Gastrocnemius medialis (tissue), 4 donors: ENCODE data around the gene PTPN13.

Experiments used
- CTCF ChIP-seq, 5 experiments: fragments of 450-650 bp in 3 of 5; fragments of 200-600 bp in 2 of 5; sonication (generic) in 2 of 5; IDR thresholded peaks in 4 of 5; conservative IDR thresholded peaks in 1 of 5; 1 replicate in 4 of 5; 2 replicates in 1 of 5; pipeline ENCODE4 v1.5.1; 2016 to 2019; ENCODE audit warnings: antibody characterized with exemption in 5 of 5, mild to moderate bottlenecking in 3 of 5, moderate library complexity in 3 of 5
- POLR2A ChIP-seq, 2 donors: fragments of 450-650 bp; IDR thresholded peaks; one replicate each; pipeline ENCODE4 v1.6.1; 2017; ENCODE audit warnings: antibody characterized with exemption in 2 of 2, mild to moderate bottlenecking in 2 of 2, moderate library complexity in 2 of 2

- TF ChIP-seq CTCF (IDR thresholded peaks at IDR 0.05 in 4 of 5, conservative IDR thresholded peaks at IDR 0.05 in 1 of 5), result no peak
- no peak for TF ChIP-seq POLR2A (IDR thresholded peaks at IDR 0.05)
Measured at GRCh38 chr4:86741846-86742245, 147.7 kb downstream of the PTPN13 start.
